HepG2 (cell line): ENCODE measurements around the gene PRKACA.

Experiments
- E2F1 ChIP-seq: sonication (generic); formaldehyde crosslinking; IDR thresholded peaks from 2 replicates; pipeline ENCODE4 v1.5.0; 2020; ENCODE audit warnings: missing genetic modification reagents
- FOXM1 ChIP-seq: sonication (generic); formaldehyde crosslinking; IDR thresholded peaks from 2 replicates; pipeline ENCODE4 v1.5.0; 2020; ENCODE audit warnings: missing genetic modification reagents
- SALL2 ChIP-seq: sonication (generic); formaldehyde crosslinking; IDR thresholded peaks from 2 replicates; pipeline ENCODE4 v1.8.1; 2023; ENCODE audit warnings: mild to moderate bottlenecking, missing genetic modification reagents, inconsistent platforms
- SP4 ChIP-seq: sonication (generic); formaldehyde crosslinking; IDR thresholded peaks from 2 replicates; pipeline ENCODE4 v1.8.1; 2023; ENCODE audit warnings: mild to moderate bottlenecking, missing genetic modification reagents
- ZFP36 ChIP-seq: fragments of 150-350 bp; IDR thresholded peaks from 2 replicates; pipeline ENCODE4 v1.6.1; 2018; ENCODE audit warnings: borderline replicate concordance, low read length, low read depth; ENCODE audit not compliant: partially characterized antibody
- ZNF142 ChIP-seq: sonication (generic); formaldehyde crosslinking; IDR thresholded peaks from 2 replicates; pipeline ENCODE4 v1.4.0; 2020; ENCODE audit warnings: missing genetic modification reagents
- ZNF354B ChIP-seq: sonication (generic); formaldehyde crosslinking; IDR thresholded peaks from 2 replicates; pipeline ENCODE4 v1.8.0; 2022; ENCODE audit warnings: mild to moderate bottlenecking, missing genetic modification reagents
- ZSCAN21 ChIP-seq: sonication (generic); formaldehyde crosslinking; IDR thresholded peaks from 2 replicates; pipeline ENCODE4 v1.8.0; 2022; ENCODE audit warnings: mild to moderate bottlenecking, missing genetic modification reagents, moderate library complexity, borderline replicate concordance
- TF ChIP-seq, protein P1 (sequence below): fragments of 450-650 bp; IDR thresholded peaks from 2 replicates; pipeline ENCODE4 v1.6.1; 2017; ENCODE audit warnings: mild to moderate bottlenecking
- TF ChIP-seq, protein P2 (sequence below): sonication (generic); formaldehyde crosslinking; IDR thresholded peaks from 2 replicates; pipeline ENCODE4 v1.8.0; 2022; ENCODE audit warnings: missing genetic modification reagents, low read depth, mild to moderate bottlenecking, borderline replicate concordance
- TF ChIP-seq, protein P3 (sequence below): sonication (generic); formaldehyde crosslinking; IDR thresholded peaks from 2 replicates; pipeline ENCODE4 v1.5.0; 2020; ENCODE audit warnings: mild to moderate bottlenecking, missing genetic modification reagents, moderate library complexity
- TF ChIP-seq, protein P4 (sequence below): sonication (generic); formaldehyde crosslinking; IDR thresholded peaks from 2 replicates; pipeline ENCODE4 v1.8.1; 2023; ENCODE audit warnings: mild to moderate bottlenecking, moderate library complexity, missing genetic modification reagents

DNA sequence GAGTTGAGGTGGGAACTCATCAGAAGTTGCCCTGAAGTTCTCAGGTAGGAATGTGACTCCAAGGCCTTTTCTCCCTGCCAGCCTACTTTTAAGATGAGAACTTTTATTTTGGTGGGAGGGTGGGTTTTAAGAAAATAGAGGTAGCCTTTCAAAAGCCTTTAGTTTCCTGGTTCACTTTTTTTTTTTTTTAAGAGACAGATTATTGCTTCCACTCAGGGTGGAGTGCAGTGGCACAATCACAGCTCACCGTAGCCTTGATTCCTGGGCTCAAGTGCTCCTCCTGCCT lies 34.9 kb downstream of the PRKACA start:
- TF ChIP-seq ZNF142 (CRISPR knock-in tag) (no peak), SALL2 (CRISPR knock-in tag) (no peak), ZFP36 (no peak), ZNF354B (CRISPR knock-in tag) (no peak), ZSCAN21 (CRISPR knock-in tag) (no peak), SP4 (CRISPR knock-in tag) (no peak), FOXM1 (no peak), E2F1 (CRISPR knock-in tag) (no peak)
- TF ChIP-seq, protein P1, sequence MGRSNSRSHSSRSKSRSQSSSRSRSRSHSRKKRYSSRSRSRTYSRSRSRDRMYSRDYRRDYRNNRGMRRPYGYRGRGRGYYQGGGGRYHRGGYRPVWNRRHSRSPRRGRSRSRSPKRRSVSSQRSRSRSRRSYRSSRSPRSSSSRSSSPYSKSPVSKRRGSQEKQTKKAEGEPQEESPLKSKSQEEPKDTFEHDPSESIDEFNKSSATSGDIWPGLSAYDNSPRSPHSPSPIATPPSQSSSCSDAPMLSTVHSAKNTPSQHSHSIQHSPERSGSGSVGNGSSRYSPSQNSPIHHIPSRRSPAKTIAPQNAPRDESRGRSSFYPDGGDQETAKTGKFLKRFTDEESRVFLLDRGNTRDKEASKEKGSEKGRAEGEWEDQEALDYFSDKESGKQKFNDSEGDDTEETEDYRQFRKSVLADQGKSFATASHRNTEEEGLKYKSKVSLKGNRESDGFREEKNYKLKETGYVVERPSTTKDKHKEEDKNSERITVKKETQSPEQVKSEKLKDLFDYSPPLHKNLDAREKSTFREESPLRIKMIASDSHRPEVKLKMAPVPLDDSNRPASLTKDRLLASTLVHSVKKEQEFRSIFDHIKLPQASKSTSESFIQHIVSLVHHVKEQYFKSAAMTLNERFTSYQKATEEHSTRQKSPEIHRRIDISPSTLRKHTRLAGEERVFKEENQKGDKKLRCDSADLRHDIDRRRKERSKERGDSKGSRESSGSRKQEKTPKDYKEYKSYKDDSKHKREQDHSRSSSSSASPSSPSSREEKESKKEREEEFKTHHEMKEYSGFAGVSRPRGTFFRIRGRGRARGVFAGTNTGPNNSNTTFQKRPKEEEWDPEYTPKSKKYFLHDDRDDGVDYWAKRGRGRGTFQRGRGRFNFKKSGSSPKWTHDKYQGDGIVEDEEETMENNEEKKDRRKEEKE = no peak
- TF ChIP-seq, protein P2, sequence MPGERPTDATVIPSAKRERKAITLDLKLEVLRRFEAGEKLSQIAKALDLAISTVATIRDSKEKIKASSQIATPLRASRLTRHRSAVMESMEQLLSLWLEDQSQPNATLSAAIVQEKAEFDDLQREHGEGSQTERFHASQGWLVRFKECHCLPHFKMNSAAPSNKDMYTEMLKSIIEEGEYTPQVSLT = no peak
- TF ChIP-seq, protein P3, sequence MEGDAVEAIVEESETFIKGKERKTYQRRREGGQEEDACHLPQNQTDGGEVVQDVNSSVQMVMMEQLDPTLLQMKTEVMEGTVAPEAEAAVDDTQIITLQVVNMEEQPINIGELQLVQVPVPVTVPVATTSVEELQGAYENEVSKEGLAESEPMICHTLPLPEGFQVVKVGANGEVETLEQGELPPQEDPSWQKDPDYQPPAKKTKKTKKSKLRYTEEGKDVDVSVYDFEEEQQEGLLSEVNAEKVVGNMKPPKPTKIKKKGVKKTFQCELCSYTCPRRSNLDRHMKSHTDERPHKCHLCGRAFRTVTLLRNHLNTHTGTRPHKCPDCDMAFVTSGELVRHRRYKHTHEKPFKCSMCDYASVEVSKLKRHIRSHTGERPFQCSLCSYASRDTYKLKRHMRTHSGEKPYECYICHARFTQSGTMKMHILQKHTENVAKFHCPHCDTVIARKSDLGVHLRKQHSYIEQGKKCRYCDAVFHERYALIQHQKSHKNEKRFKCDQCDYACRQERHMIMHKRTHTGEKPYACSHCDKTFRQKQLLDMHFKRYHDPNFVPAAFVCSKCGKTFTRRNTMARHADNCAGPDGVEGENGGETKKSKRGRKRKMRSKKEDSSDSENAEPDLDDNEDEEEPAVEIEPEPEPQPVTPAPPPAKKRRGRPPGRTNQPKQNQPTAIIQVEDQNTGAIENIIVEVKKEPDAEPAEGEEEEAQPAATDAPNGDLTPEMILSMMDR (CRISPR knock-in tag) = no peak
- TF ChIP-seq, protein P4, sequence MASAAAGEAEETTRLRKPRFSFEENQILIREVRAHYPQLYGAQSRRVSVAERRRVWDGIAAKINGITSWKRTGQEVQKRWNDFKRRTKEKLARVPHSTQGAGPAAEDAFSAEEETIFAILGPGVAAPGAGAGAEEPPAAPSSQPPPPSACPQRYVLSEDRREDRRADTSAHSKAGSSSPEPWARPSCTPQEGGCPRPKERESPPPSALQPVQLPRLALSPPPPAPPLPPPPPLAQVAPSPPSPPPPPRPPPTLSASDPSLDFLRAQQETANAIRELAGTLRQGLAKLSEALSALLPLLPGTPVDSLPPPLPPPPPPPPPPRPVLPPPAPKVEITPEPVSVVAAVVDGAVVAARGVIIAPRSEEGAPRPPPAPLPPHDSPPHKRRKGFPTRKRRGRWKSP = no peak
